H1 (cell line): ENCODE measurements around the gene RIN3. TPM values are rescaled to one million over a fixed set of nuclear protein-coding genes. Genes with fewer than 3 reads are reported as not detected.

ENCODE experiments used
- CTBP2 ChIP-seq: IDR thresholded peaks from 2 replicates; pipeline ENCODE4 v1.7.0; 2011; ENCODE audit warnings: borderline replicate concordance, mild to moderate bottlenecking, moderate library complexity, mixed read lengths, low read length; ENCODE audit not compliant: insufficient read depth, insufficient read length
- NRF1 ChIP-seq: IDR thresholded peaks from 2 replicates; pipeline ENCODE4 v1.6.1; 2011; ENCODE audit warnings: mild to moderate bottlenecking, low read depth, low read length, improper control_type of control experiment
- RNF2 ChIP-seq: fragments of 200-900, 300-1000 bp; sonication (generic); IDR thresholded peaks from 2 replicates; pipeline ENCODE4 v1.7.1; 2016; ENCODE audit warnings: borderline replicate concordance, low read depth, mild to moderate bottlenecking, antibody characterized with exemption, low read length; ENCODE audit not compliant: poor library complexity, severe bottlenecking; ENCODE audit errors: missing control alignments
- SP2 ChIP-seq: IDR thresholded peaks from 2 replicates; pipeline ENCODE4 v1.6.1; 2012; ENCODE audit warnings: mild to moderate bottlenecking, low read length, inconsistent platforms
- TEAD4 ChIP-seq: IDR thresholded peaks from 2 replicates; pipeline ENCODE4 v1.6.1; 2012; ENCODE audit warnings: low read depth, low read length, inconsistent platforms, mixed read lengths
- polyA plus RNA-seq, 7 experiments: library from polyadenylated mRNA; depleted of rRNA in 3 of 7; stranded (reverse) in 5 of 7; unstranded in 2 of 7; fragments of >200 nt in 5 of 7; fragments of 200-250 nt in 2 of 7; gene quantifications; 1 replicate in 5 of 7; 2 replicates in 1 of 7; 4 replicates in 1 of 7; pipeline versions ENCODE4 v1.2.1 to v1.2.3, GENCODE V29; 2011 to 2013; ENCODE audit warnings: missing spikeins in 2 of 7, mixed read lengths in 2 of 7
- total RNA-seq: library from RNA; stranded (reverse); fragmentation: NEBNext Ultra II Directional; extraction: Animal tissue kit (Norgen Biotek cat#: 25700); gene quantifications from 2 replicates; pipeline ENCODE4 v1.2.1, GENCODE V29; 2021
- TF ChIP-seq, protein P1 (sequence below): IDR thresholded peaks from 2 replicates; pipeline ENCODE4 v1.6.1; 2012; ENCODE audit warnings: low read length, inconsistent platforms

RIN3 gene
- total and polyA plus RNA-seq, 2 of the 8 experiments (the other 6 are each of a cell fraction or from before 2014, with no cell fraction given): 0.59 to 1.5 TPM

GRCh38 chr14:92719421-92719820 is 205.8 kb downstream of the RIN3 start (continued):
- TF ChIP-seq CTBP2 (no peak), NRF1 (no peak), RNF2 (no peak), SP2 (no peak), TEAD4 (no peak)
- TF ChIP-seq, protein P1, sequence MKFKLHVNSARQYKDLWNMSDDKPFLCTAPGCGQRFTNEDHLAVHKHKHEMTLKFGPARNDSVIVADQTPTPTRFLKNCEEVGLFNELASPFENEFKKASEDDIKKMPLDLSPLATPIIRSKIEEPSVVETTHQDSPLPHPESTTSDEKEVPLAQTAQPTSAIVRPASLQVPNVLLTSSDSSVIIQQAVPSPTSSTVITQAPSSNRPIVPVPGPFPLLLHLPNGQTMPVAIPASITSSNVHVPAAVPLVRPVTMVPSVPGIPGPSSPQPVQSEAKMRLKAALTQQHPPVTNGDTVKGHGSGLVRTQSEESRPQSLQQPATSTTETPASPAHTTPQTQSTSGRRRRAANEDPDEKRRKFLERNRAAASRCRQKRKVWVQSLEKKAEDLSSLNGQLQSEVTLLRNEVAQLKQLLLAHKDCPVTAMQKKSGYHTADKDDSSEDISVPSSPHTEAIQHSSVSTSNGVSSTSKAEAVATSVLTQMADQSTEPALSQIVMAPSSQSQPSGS: no peak
- TF ChIP-seq, all 59 proteins: peak for 0
